Neural progenitor cell (in vitro differentiated cells): ENCODE measurements around the gene RPL10A. TPM values are rescaled to one million over a fixed set of nuclear protein-coding genes. Genes with fewer than 3 reads are reported as not detected.

Source experiments
- DNase-seq: peaks from one replicate; pipeline ENCODE4 v3.0.0-alpha.2; 2016; ENCODE audit warnings: low spot score
- H2AFZ ChIP-seq: fragments of 200-600 bp; sonication (generic); replicated peaks from 2 replicates; pipeline ENCODE4 v1.6.1; 2016; ENCODE audit warnings: antibody characterized with exemption
- H3F3A ChIP-seq: fragments of 200-600 bp; sonication (generic); 2 replicates; pipeline ENCODE4 v1.6.1; 2016; ENCODE audit warnings: antibody characterized with exemption, low read depth
- H3K27ac ChIP-seq: fragments of 200-600 bp; sonication (generic); 2 replicates; pipeline ENCODE4 v1.5.1; 2016; ENCODE audit warnings: mild to moderate bottlenecking
- H3K27me3 ChIP-seq: fragments of 200-600 bp; sonication (generic); 2 replicates; pipeline ENCODE4 v1.6.1; 2016; ENCODE audit warnings: mild to moderate bottlenecking, moderate library complexity
- H3K36me3 ChIP-seq: fragments of 200-600 bp; sonication (generic); 2 replicates; pipeline ENCODE4 v1.5.1; 2016
- H3K4me1 ChIP-seq: fragments of 200-600 bp; sonication (generic); 2 replicates; pipeline ENCODE4 v1.6.1; 2016; ENCODE audit warnings: mixed run types
- H3K4me2 ChIP-seq: fragments of 200-600 bp; sonication (generic); 2 replicates; pipeline ENCODE4 v1.6.1; 2016
- H3K4me3 ChIP-seq: fragments of 200-600 bp; sonication (generic); 2 replicates; pipeline ENCODE4 v1.5.1; 2016
- H3K79me2 ChIP-seq: fragments of 200-600 bp; sonication (generic); 2 replicates; pipeline ENCODE4 v1.6.1; 2016; ENCODE audit warnings: low read depth
- H3K9ac ChIP-seq: fragments of 200-600 bp; sonication (generic); 2 replicates; pipeline ENCODE4 v1.6.1; 2016
- H3K9me3 ChIP-seq: fragments of 200-600 bp; sonication (generic); 2 replicates; pipeline ENCODE4 v1.5.1; 2016; ENCODE audit warnings: low read depth
- H4K20me1 ChIP-seq: fragments of 200-600 bp; sonication (generic); 2 replicates; pipeline ENCODE4 v1.6.1; 2016; ENCODE audit warnings: low read depth
- H3K27ac Mint-ChIP-seq: 3 replicates; pipeline ENCODE4 v1.8.0; 2021; ENCODE audit warnings: mixed read lengths
- H3K27me3 Mint-ChIP-seq: 2 replicates; pipeline ENCODE4 v1.8.0; 2022; ENCODE audit warnings: low read depth, mild to moderate bottlenecking, inconsistent platforms, moderate library complexity, mixed read lengths; ENCODE audit not compliant: insufficient read depth
- H3K36me3 Mint-ChIP-seq: 3 replicates; pipeline ENCODE4 v1.8.0; 2021; ENCODE audit warnings: mixed read lengths
- H3K4me1 Mint-ChIP-seq: 3 replicates; pipeline ENCODE4 v1.8.0; 2021; ENCODE audit warnings: mixed read lengths
- H3K4me3 Mint-ChIP-seq: 3 replicates; pipeline ENCODE4 v1.8.0; 2021; ENCODE audit warnings: mild to moderate bottlenecking, moderate library complexity, mixed read lengths
- H3K9me3 Mint-ChIP-seq: 3 replicates; pipeline ENCODE4 v1.8.0; 2020; ENCODE audit warnings: mixed read lengths
- EZH2 ChIP-seq: fragments of 200-600 bp; sonication (generic); IDR thresholded peaks from 2 replicates; pipeline ENCODE4 v1.6.1; 2017; ENCODE audit warnings: antibody characterized with exemption, mild to moderate bottlenecking, moderate library complexity
- EZH2phosphoT487 ChIP-seq: fragments of 200-600 bp; sonication (generic); IDR thresholded peaks from 2 replicates; pipeline ENCODE4 v1.6.1; 2017; ENCODE audit warnings: antibody characterized with exemption
- total RNA-seq: library from RNA; depleted of rRNA; stranded (reverse); fragments of >200 nt; gene quantifications from 2 replicates; pipeline ENCODE4 v1.2.3, GENCODE V29; 2015; ENCODE audit warnings: low replicate concordance
- TF ChIP-seq, protein P1 (sequence below): fragments of 200-600 bp; sonication (generic); IDR thresholded peaks from 2 replicates; pipeline ENCODE4 v1.5.1; 2017; ENCODE audit warnings: antibody characterized with exemption, mild to moderate bottlenecking

Gene RPL10A
- total RNA-seq, 1 donor from 2014 or later: 2,002 TPM

DNA sequence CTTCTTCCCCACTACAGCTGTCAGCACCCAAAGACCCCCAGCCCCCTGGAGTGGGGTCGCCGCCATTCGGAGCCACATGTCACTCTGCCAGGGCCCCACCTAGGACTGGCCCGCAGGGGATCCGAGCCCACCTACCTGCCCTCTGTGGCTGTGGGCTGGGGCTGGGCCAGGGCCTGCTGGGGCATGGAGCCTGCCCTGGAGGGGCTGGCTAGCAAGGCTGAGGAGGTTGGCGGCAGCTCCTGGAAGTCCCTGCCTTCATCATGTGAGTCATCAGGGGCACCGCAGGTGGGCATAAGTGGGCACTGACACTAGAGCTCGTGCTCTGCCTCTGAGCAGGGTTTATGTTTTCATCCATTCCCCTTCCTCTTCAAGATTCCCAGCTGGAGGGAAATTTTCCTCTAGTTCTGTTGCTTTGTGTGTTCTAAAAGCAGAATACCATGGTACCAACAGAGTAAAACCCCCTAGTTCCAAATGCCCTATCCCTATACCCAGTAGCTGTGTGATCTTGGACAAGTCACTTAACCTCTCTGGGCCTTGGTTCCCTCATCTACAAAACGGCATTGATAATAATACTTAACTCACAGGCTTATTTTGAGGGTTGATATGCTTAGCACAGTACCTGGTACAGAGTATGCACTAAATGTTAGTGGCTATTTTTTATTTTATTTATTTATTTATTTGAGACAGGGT is 24.7 kb upstream of the RPL10A start:
- no peaks in the 10 kb centered on the region for H3K9me3 Mint-ChIP-seq
- Histone ChIP-seq H3K4me2 (no peak overlapping the region), H3K9ac (no peak overlapping the region), H4K20me1 (no peaks in the 10 kb centered on the region), H3K4me1 (no peaks in the 10 kb centered on the region), H3K36me3 (no peaks in the 10 kb centered on the region), H3K79me2 (no peaks in the 10 kb centered on the region), H3K27me3 (no peaks in the 10 kb centered on the region), H3K9me3 (no peaks in the 10 kb centered on the region), H2AFZ (no peak overlapping the region), H3K27ac (no peak overlapping the region), H3K4me3 (no peak overlapping the region), H3F3A (no peaks in the 10 kb centered on the region)
- no peak for DNase-seq
- no peaks in the 10 kb centered on the region for H3K36me3 Mint-ChIP-seq
- peaks cover 4% of the 10 kb centered on the region for H3K27me3 Mint-ChIP-seq
- no peak overlapping the region for H3K27ac Mint-ChIP-seq
- H3K4me1 Mint-ChIP-seq: no peaks in the 10 kb centered on the region
- TF ChIP-seq EZH2 (no peak), EZH2phosphoT487 (no peak)
- TF ChIP-seq, protein P1, sequence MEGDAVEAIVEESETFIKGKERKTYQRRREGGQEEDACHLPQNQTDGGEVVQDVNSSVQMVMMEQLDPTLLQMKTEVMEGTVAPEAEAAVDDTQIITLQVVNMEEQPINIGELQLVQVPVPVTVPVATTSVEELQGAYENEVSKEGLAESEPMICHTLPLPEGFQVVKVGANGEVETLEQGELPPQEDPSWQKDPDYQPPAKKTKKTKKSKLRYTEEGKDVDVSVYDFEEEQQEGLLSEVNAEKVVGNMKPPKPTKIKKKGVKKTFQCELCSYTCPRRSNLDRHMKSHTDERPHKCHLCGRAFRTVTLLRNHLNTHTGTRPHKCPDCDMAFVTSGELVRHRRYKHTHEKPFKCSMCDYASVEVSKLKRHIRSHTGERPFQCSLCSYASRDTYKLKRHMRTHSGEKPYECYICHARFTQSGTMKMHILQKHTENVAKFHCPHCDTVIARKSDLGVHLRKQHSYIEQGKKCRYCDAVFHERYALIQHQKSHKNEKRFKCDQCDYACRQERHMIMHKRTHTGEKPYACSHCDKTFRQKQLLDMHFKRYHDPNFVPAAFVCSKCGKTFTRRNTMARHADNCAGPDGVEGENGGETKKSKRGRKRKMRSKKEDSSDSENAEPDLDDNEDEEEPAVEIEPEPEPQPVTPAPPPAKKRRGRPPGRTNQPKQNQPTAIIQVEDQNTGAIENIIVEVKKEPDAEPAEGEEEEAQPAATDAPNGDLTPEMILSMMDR: no peak
- no peak overlapping the region for H3K4me3 Mint-ChIP-seq

DNA sequence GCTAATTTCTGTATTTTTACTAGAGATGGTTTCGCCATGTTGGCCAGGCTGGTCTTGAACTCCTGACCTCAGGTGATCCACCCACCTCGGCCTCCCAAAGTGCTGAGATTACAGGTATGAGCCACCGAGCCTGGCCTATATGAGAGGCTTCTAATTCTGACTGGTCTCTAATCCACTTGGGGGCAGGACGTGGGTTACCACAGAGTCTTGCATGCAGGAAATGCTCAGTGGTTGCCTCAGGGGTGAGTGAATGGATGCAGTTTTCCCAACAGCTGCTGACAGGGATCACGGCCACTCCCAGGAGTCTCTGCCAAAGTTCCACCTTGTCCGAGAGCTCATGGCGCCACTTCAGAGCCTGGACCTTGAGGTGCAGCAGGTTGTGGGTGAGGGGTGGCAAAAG is 22.5 kb upstream of the RPL10A start:
- H3K4me2 ChIP-seq: no peak overlapping the region
- H3K9ac ChIP-seq: no peak overlapping the region
- no peak overlapping the region for H3K27ac ChIP-seq
- no peak for DNase-seq
- no peaks in the 10 kb centered on the region for H3K79me2 ChIP-seq
- no peaks in the 10 kb centered on the region for H3K36me3 ChIP-seq
- Mint-ChIP-seq H3K27me3 (peaks cover 8% of the 10 kb centered on the region), H3K27ac (no peak overlapping the region), H3K4me1 (no peaks in the 10 kb centered on the region), H3K36me3 (no peaks in the 10 kb centered on the region), H3K9me3 (no peaks in the 10 kb centered on the region), H3K4me3 (no peak overlapping the region)
- no peak overlapping the region for H3K4me3 ChIP-seq
- H3K9me3 ChIP-seq: no peaks in the 10 kb centered on the region
- H2AFZ ChIP-seq: no peak overlapping the region
- H3K4me1 ChIP-seq: no peaks in the 10 kb centered on the region
- no peaks in the 10 kb centered on the region for H3F3A ChIP-seq
- no peak for TF ChIP-seq EZH2phosphoT487
- TF ChIP-seq EZH2: no peak
- TF ChIP-seq, protein P1: no peak
- H4K20me1 ChIP-seq: no peaks in the 10 kb centered on the region
- peaks cover 12% of the 10 kb centered on the region for H3K27me3 ChIP-seq

DNA sequence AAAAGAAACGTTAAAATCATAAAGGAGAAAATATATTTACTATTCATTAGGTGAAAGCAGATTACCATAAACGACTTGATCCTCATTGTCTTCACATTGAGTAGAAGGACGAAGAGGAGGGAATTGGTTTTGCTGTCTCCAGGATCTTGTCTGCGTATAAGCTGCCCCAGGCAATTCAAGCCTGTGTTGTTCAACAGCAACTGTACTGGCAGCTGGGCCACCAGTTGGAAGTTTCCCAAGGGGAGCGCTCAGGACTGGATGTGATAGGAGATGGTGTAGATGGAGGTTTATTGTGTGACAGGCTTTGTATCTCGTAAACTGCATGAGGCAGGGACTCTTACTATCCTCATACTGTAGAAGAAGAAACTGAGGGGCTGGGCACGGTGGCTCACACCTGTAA is 20.0 kb upstream of the RPL10A start:
- no peak overlapping the region for H3K4me3 ChIP-seq
- H3K4me1 ChIP-seq: peaks cover 13% of the 10 kb centered on the region
- TF ChIP-seq EZH2: no peak
- TF ChIP-seq EZH2phosphoT487: no peak
- TF ChIP-seq, protein P1: no peak
- no peaks in the 10 kb centered on the region for H3K36me3 ChIP-seq
- H2AFZ ChIP-seq: no peak overlapping the region
- H3K27me3 ChIP-seq: peaks cover 29% of the 10 kb centered on the region
- H3K9ac ChIP-seq: no peak overlapping the region
- Mint-ChIP-seq H3K4me1 (peaks cover 14% of the 10 kb centered on the region), H3K36me3 (no peaks in the 10 kb centered on the region), H3K4me3 (no peak overlapping the region), H3K9me3 (no peaks in the 10 kb centered on the region), H3K27ac (no peak overlapping the region), H3K27me3 (peaks cover 9% of the 10 kb centered on the region)
- H4K20me1 ChIP-seq: no peaks in the 10 kb centered on the region
- H3K79me2 ChIP-seq: no peaks in the 10 kb centered on the region
- H3K4me2 ChIP-seq: no peak overlapping the region
- no peak overlapping the region for H3K27ac ChIP-seq
- no peaks in the 10 kb centered on the region for H3K9me3 ChIP-seq
- peaks cover 11% of the 10 kb centered on the region for H3F3A ChIP-seq
- DNase-seq: no peak
